ENCODE data around the gene NDRG2. TPM values are rescaled to one million over a fixed set of nuclear protein-coding genes. Genes with fewer than 3 reads are reported as not detected.

NDRG2 gene
- total and polyA plus RNA-seq, 9 of the 15 experiments (the other 6 are each of a cell fraction or from before 2014, with no cell fraction given), result 10.1 to 105 (median 41.0) TPM

GRCh38 chr14:21034707-21035106 lies 9.8 kb upstream of the NDRG2 start, which contains the start of gene RNASE13:
TSS of gene RNASE13 (minus strand) at chr14:21034807. CDS start at chr14:21034288, 519 bp downstream.
- Histone ChIP-seq H3K4me1 (replicated peaks in 1 of 2; ENCODE audit: control insufficient read depth in 2 of 2, insufficient read depth in 2 of 2, low read length in 2 of 2) (peaks cover 0 to 14% of the 10 kb centered on the region in 2 experiments; a peak in 3 of 5 replicates), H3K27me3 (ENCODE audit: control insufficient read depth in 2 of 2, insufficient read depth in 2 of 2, low read length in 2 of 2) (no peaks in the 10 kb centered on the region), H4K20me1 (replicated peaks; ENCODE audit: control insufficient read depth, insufficient read depth, low read length) (no peaks in the 10 kb centered on the region), H3K79me2 (ENCODE audit: control insufficient read depth, insufficient read depth, low read length) (no peaks in the 10 kb centered on the region), H3K27ac (ENCODE audit: extremely low read depth, low read depth, low read length) (no peak within 1 kb of the TSS), H2AFZ (ENCODE audit: low read depth, low read length) (no peak within 1 kb of the TSS), H3K9me1 (ENCODE audit: control insufficient read depth, insufficient read depth, low read length) (no peaks in the 10 kb centered on the region), H3K4me2 (ENCODE audit: insufficient read depth, low read length) (no peak within 1 kb of the TSS), H3K9me3 (replicated peaks; ENCODE audit: control insufficient read depth, insufficient read depth, low read depth, low read length) (no peaks in the 10 kb centered on the region), H3K9ac (ENCODE audit: insufficient read depth in 1 of 2, low read depth in 2 of 2, low read length in 2 of 2) (no peak within 1 kb of the TSS), H3K4me3 (no peak within 1 kb of the TSS), H3K36me3 (ENCODE audit: control insufficient read depth, insufficient read depth, low read length) (no peaks in the 10 kb centered on the region)
- ATAC-seq (no peak), DNase-seq (ENCODE audit: extremely low read depth in 1 of 4, low spot score in 3 of 4) (no peak), FAIRE-seq (no peak)
- no peak for TF ChIP-seq FOXP4 (CRISPR knock-in tag; IDR thresholded peaks at IDR 0.05; ENCODE audit: borderline replicate concordance)
- TF ChIP-seq MEF2A (IDR thresholded peaks at IDR 0.05; ENCODE audit: control insufficient read depth, low read depth, low read length), result no peak
- no peak for TF ChIP-seq HNRNPL (IDR thresholded peaks at IDR 0.05; ENCODE audit: low read depth, low read length)
- no peak for TF ChIP-seq HDAC1 (IDR thresholded peaks at IDR 0.05)
- TF ChIP-seq ZNF12 (CRISPR knock-in tag; IDR thresholded peaks at IDR 0.05), result no peak
- no peak for TF ChIP-seq VEZF1 (CRISPR knock-in tag; IDR thresholded peaks at IDR 0.05)
- no peak for TF ChIP-seq HOXB6 (CRISPR knock-in tag; IDR thresholded peaks at IDR 0.05; ENCODE audit: borderline replicate concordance)
- TF ChIP-seq SLC30A9 (CRISPR knock-in tag; IDR thresholded peaks at IDR 0.05), result no peak
- no peak for TF ChIP-seq PRDM10 (IDR thresholded peaks at IDR 0.05; ENCODE audit: partially characterized antibody)
- no peak for TF ChIP-seq RUNX1 (IDR thresholded peaks at IDR 0.05; ENCODE audit: low read depth)
- intact Hi-C loops (cut with micrococcal nuclease), result loop anchor here (5.0 kb wide), 1 partner anchor 337 kb away; no protein-coding TSS in a partner anchor
- WGBS (ENCODE audit: insufficient coverage, low coverage, missing lambda C conversion rate), result 12% methylated on average over 4 of the region's 5 CpGs
- ChIA-PET CTCF (ENCODE audit: low intra/inter-chr PET ratio) (no interaction called here), POLR2A (interaction anchor here (0.8 kb wide), 1 partner anchor 24 kb away, joined by 3 read pairs; no protein-coding TSS in a partner anchor)
- in situ Hi-C loops (cut with MboI), result no loop called here
- BruUV-seq (replicated peaks), result no TSS peak

All from K562 (cell line).